Smooth muscle cell of the coronary artery (primary cell): ENCODE data around the gene CA14. TPM values are rescaled to one million over a fixed set of nuclear protein-coding genes. Genes with fewer than 3 reads are reported as not detected.

ENCODE experiments used
- total RNA-seq: library from RNA; depleted of rRNA; stranded (reverse); fragments of >200 nt; gene quantifications from 2 replicates; pipeline ENCODE4 v1.2.3, GENCODE V29; 2014; ENCODE audit warnings: low replicate concordance

CA14 gene
- total RNA-seq = not detected in 2 replicates

GRCh38 chr1:150257624-150258585 lies at the start of gene CA14:
Gene CA14, plus strand, starts transcription at chr1:150257774. Its CDS starts 355 bp downstream, at chr1:150258129.

DNA sequence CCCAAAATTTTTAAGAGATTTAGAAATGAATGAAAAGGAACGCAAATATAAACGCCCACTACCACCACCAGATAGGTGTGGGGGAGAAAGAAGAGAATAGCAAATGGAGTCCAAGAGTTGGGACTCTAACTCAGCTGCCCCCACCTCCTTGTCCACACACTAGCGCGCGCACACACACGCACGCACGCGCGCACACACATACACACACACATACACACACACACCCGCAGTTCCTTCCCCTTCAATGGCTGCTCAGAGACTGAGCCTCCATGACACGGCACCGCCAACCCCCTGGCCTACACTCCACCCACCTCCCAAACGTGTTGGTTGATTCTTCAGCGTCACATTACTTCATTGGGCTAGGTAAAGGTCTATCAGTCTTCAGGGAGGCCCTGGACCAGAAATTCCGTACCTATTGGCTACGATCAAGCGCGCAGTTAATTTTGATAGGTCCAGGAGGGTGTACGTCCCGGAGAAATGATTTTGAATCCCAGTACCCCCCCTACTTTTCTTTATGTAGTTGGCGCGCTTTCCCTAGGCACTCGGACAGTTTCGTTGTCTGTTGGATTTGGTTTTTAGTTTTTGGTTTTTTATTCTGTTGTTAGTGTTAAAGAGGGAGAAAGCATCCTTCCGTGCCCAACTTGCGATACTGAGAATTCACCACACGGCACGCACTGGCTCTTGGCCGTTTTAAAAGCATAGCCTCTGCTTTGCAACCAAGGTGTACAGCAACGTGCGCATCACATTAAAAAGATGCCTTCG lies 21.5 kb upstream of the CA14 start, which contains the start of gene ANP32E:
Gene ANP32E, minus strand, starts transcription at position 261 of the 762 bp plus-strand sequence. CDS start 326 bp downstream, outside the sequence.

DNA sequence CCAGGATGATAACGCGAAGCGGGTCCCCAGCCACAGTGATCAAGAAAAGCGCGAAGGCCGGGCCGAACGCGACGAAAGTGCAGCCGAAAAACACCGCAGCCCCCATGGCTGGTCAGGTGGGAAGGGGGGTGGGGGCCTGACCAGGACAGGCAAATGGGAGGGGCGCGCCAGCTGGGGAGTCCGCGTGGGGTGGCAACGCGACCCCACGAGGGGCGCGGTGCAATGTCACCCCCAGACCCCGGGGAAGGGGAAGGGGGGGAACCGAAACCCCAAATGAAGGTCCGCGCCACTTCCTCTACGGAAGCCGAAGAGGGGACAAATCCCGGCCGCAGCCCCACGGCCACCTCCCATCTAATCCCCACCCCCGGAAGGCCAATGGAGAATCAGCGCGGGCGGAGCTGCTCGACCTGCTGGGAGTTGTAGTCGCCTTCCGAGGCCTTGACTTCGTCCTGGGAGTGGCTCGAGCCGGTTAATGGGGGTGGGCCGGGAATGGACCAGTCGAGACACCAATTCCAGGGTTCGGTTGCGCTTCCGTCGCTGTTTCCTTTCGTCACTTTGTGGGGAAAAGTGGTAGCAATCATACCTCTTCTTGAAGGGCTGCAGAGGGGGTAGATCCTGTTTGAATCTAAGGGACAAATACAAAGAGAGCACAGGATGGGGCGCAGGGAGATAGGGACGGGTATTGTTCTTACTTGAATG lies 11.3 kb downstream of the CA14 start, which contains the start of gene APH1A:
Gene APH1A, minus strand, starts transcription at position 312 of the 699 bp plus-strand sequence. Its CDS starts 206 bp downstream, at position 106.

DNA sequence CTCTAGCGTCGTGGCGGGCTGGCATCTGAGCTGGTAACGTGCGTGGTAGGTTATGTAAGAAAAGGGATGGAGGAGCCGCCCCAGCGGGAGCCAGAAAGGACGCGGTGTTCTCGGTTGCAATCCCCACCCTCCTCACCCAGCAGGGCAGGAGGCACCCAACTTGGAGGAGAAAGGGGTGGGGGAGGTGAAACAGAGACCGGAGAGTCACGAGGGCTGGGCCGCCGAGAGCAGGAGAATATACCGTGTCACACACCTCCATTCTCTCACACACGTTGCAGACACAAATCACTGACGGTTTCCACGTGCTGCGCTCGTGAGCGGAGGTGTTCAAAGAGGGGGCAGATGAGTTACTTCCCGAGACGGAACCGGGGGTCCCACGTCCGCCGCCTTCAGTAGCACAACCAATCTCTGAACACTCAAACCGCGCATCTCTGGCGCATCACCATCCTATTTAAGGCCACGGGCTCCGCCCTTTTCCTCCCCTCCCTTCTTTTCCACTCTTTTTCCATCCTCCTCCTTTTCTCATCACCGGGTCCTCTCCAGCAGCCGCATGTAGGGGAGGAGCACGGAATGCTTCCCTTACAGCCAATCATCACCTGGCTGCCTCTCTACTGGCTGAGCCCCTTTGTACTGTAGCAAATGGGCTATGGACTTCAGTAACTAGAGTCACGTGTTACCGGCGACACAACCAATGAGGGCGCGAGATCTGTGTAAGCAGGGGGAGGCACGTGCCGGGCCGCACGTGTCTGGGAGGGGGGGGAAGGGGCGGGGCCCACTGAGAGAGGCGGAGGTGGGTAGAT lies 24.4 kb downstream of the CA14 start, which contains the start of gene CIART:
Gene CIART, plus strand, starts transcription at position 797 of the 800 bp plus-strand sequence. CDS start 714 bp downstream, outside the sequence.

GRCh38 chr1:150293433-150294253 lies 36.1 kb downstream of the CA14 start, which contains the start of gene MRPS21:
Gene MRPS21, plus strand, starts transcription at chr1:150293861. Its CDS starts 506 bp downstream, at chr1:150294367.

Other genes with a start within 250 kb of the CA14 start
- 12.3 and 12.4 TPM in 2 replicates for gene OTUD7B, start 247.0 kb upstream of the CA14 start, total RNA-seq
- gene VPS45, start 190.0 kb upstream of the CA14 start, total RNA-seq = 31.0 and 55.6 TPM in 2 replicates
- gene PLEKHO1, start 107.9 kb upstream of the CA14 start, total RNA-seq = 21.2 and 74.5 TPM in 2 replicates
- gene ANP32E, start 21.7 kb upstream of the CA14 start, total RNA-seq = 30.9 and 64.6 TPM in 2 replicates
- 88.9 and 92.4 TPM in 2 replicates for gene APH1A, start 11.2 kb downstream of the CA14 start, total RNA-seq
- 60.8 and 66.7 TPM in 2 replicates for gene C1orf54, start 15.0 kb downstream of the CA14 start, total RNA-seq
- gene CIART, start 24.8 kb downstream of the CA14 start, total RNA-seq = 2.9 and 4.2 TPM in 2 replicates
- 84.2 and 132 TPM in 2 replicates for gene MRPS21, start 36.1 kb downstream of the CA14 start, total RNA-seq
- gene PRPF3, start 63.8 kb downstream of the CA14 start, total RNA-seq = 26.4 and 32.3 TPM in 2 replicates
- 4.1 TPM in 2 replicates for gene RPRD2, start 106.4 kb downstream of the CA14 start, total RNA-seq
- 13.5 and 14.0 TPM in 2 replicates for gene TARS2, start 229.6 kb downstream of the CA14 start, total RNA-seq